ENCODE data around the gene AMIGO3.
"Not testable (repeated sequence)": the region's sequence is repeated elsewhere in the genome, so short reads cannot be mapped to it uniquely, and the experiment has no call there.

Gene AMIGO3

DNA sequence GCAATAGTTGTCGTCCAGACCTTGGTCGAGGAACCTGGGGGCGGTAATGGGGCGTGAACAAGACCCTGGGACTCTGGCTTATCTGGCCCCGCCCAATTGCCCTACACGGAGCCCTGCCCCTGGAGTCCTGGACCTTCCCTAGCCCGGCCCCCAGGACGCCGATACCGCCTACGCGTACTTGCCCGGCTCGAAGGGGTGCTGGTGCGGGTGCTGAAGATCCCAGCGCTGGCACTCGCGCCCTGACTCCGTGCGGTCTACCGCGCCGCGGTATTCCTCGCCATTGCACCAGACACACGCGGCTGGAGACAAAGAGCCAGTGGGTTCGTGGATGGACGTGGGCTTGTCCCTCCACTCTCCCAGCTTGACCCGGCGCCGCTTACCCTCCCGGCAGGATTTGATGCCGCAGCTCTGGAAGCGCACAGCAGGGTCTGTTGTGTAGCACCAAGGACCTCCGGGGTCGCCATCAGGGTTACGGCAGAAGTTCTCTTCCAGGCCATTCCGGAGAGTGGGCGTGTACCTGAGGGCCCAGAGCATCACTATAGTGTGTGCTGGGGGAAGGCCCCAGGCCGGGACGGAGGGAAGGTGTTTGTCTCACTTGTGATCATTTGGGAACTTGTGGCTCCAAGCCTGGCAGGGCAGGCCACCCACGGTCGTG is 32.6 kb downstream of the AMIGO3 start:
- DNase-seq: not testable (repeated sequence)

DNA sequence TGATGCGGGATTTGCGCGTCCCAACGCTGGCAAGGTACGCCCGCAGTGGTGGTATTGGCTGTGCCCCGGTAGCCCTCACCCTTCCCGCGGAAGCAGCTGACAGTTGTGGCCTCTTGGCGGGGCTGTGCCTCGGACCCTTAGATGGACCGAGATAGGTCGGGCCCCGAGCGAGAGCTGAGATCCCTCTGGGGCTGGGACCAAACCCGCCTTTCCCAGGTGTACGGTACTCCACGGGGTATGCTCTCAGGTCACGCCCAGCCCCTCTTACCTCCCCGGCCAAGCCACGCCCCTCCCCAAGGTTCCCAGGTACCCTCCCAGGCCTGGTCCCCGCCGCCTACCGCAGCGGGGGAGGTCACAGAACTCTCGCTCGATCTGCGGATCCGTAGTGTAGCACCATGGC is 33.1 kb downstream of the AMIGO3 start:
- not testable (repeated sequence) for DNase-seq

DNA sequence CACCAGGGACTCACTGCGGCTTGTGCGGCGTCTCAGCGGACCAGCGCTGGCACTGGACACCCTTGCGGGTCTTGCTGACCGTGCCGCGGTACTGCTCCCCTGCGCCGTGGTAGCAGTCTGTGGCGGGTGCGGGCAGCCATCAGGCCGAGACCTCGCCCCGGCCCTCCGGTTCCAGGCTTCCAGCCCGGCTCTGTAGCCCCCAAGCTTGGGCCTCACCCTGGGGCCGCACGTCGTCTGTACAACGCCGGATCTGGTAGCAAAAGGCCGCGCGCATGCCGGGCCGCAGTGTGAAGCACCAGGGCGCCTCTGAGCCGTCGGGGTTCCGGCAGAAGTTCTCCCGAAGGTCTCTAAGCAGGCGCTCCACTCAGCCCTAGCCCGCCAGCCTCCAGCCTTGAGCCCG is 33.6 kb downstream of the AMIGO3 start:
- DNase-seq: not testable (repeated sequence)

DNA sequence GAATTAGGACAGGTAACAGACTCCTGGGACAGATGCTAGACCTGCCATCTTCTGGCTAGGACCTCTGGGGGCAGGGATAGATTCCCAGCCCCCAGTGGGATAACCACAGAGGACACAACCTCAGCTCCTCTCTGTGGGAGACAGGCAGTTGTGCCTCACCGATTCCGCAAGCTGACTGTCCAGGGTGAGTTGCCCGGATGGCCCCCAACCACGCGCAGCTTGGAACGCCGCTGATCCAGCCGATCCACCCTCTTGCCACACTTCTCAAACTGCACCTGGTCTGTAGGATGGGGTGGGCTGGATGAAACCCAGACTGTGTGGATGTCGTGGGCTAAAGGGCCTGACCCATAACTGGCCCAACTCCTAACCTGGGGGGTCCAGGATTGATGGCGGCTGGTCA is 34.4 kb downstream of the AMIGO3 start:
- DNase-seq: not testable (repeated sequence)

DNA sequence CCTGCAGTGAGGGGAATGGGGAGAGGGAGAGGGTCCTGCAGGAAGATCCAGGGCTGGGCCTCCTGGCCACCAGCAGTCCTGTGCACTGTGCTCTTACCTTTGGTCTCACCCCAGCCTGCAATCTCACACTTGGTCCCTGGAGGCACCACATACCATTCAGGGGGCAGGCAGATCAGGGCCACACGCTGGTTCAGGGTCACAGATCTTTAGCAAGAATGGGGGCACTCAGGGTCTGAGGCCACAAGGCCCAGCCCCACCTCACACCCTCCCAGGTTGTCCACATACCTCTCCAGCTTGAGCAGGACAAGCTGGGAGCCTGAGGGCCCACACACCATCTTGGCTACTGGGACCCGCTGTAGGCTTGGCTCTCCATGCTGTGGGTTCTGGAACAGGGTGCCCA is 35.0 kb downstream of the AMIGO3 start:
- not testable (repeated sequence) for DNase-seq

DNA sequence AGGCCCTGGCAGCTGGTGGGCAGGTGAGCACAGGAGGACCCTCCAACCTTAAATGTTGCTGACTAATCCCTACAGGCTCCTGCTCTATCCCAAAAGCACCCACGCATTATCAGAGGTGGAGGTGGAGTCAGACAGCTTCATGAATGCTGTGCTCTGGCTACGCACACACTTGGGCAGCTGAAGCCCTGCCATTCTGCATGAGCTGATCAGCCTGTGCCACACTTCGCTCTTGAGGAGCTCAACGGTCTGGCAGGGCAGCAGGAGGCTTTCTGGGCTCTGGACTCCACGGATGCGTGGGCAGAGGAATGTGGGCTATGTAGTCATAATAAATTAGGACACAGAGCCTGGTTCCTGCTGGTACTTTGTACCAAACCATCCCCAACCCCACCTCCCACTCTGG is 36.3 kb downstream of the AMIGO3 start:
- no peak for DNase-seq

DNA sequence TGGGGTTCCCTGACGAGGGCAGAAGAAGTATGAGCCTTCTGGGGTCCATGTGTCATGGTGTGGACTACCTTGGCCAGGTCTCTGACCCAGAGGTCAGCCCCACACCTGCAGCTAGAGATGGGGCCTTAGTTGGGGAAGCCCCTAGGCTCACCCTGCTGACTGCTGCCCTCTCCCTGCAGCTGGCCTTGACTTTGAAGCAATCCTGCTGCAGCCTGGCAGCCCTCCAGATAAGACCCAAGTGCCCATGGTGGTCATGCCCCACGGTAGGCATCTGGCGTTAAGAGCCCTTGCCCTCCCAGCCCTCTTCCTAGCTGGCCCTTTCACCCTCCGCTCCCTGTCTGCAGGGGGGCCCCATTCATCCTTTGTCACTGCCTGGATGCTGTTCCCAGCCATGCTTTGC is 37.9 kb downstream of the AMIGO3 start:
- DNase-seq: no peak

DNA sequence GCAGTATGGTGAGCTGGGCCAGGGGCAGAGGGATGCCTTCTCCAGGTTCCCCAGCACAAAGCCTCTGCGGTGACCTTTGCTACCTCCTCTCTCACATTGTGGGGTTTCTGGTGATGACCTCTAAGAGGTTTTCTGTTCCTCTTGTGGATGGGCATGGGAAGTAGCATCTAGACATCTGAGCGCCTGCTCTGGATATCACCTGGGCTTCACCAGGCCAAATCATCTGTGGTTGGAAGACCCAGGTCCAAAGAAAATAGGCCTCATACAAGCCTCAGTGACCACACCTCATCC is 38.3 kb downstream of the AMIGO3 start:
- no peak for DNase-seq

DNA sequence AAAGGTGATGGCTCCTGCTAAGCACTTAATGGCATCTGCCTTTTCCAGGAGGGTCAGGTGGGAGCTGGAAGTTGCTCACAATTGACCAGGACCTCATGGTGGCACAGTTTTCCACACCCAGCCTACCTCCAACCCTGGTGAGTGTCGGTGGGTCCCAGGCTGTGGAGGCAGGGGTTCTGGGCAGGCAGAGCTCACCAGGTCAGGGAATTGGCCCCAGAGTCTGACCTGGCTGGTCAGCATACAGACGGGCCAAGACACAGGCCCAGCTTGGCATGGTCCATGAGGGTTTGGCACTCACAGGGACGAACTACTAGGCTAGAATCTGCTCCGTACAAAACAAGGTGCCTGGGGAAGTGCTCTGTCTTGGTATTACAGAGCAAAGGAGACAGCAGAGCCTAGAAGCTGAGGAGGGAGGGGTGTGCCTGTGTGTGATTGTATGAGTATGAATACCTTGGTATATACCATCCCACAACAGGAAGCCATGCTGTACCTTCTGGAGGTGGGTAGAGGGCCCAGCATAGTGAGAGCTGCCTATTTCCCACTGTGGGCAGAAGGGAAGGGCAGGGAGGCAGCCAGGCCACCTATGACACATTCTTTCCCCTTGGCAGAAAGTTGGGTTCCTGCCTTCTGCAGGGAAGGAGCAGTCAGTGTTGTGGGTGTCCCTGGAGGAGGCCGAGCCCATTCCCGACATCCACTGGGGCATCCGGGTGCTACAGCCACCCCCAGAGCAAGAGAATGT is 38.8 kb downstream of the AMIGO3 start:
- DNase-seq: no peak

DNA sequence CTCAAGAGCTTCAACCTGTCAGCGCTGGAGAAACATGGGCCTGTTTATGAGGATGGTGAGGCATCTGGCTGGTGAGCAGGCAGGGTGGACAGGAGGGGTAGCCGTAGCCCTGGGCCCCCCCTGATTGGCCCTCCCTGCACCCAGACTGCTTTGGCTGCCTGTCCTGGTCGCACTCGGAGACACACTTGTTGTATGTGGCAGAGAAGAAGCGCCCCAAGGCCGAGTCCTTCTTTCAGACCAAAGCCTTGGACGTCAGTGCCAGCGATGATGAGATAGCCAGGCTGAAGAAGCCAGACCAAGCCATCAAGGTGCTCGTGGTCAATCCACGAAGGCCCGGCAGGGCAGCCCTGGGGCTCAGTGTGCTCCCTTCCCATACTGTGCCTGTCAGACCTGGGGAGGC is 43.6 kb downstream of the AMIGO3 start:
- no peak for DNase-seq

DNA sequence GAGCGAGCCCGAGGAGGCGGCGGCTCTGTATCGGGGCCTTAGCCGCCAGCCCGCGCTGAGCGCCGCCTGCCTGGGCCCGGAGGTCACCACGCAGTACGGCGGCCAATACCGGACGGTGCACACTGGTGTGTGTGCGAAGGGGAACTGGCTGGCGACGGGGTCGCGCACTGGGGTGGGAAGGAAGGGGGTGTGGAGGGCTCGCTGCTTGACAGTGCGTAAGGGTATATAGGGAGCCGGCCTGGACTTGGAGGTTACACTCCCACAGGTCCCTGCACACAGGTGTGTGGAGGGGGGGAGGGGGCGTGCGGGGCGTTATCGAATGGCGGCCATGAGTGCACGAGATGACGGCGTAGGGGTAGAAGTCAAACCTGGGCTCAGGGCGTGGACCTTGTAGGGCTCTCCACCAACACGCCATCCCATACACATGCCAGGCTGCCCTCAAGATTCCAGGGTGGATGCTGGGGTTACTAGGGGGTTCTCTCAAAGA is 44.9 kb downstream of the AMIGO3 start:
- DNase-seq: no peak

DNA sequence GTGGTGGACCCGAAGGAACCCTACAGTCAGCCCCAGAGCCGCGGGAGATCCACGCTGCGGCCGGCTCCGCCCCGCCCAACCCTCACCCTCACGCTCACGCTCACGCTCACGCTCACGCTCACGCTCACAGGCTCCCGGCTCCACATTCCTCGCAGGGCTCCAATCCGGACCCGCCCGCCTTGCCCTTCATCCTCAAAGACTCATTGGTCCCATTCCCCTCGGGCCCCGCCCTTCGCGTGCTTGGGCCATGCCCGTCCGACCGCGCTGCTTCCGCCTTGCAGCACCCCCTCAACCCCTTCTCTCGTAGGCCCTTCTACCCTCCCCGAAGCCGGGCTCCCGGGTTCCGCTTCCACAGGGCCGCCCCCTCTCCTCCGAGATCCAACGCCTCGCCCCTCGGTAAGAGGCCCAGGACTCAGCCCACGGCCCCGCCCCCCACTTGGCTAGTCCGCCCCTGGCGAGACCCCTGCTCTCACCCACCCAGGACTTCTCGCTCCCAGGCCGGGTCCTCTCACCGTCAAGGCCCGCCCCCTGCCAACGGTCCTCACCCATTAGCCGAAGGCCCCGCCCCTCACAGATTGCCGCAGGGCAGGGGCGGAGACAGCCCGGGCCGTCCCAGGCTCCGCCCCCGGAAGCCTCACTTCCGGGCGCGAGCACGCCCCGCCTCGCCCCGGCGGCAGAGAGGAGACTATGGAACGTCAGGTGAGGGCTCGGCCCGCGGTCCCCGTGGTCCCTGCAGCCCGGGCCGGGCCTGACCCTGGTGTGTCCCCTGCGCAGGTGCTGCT is 45.6 kb downstream of the AMIGO3 start, which contains the start of gene APEH:
Gene APEH (plus strand): TSS at position 637 of the 782 bp plus-strand sequence. CDS start 51 bp downstream, at position 688.
- DNase-seq: no peak

DNA sequence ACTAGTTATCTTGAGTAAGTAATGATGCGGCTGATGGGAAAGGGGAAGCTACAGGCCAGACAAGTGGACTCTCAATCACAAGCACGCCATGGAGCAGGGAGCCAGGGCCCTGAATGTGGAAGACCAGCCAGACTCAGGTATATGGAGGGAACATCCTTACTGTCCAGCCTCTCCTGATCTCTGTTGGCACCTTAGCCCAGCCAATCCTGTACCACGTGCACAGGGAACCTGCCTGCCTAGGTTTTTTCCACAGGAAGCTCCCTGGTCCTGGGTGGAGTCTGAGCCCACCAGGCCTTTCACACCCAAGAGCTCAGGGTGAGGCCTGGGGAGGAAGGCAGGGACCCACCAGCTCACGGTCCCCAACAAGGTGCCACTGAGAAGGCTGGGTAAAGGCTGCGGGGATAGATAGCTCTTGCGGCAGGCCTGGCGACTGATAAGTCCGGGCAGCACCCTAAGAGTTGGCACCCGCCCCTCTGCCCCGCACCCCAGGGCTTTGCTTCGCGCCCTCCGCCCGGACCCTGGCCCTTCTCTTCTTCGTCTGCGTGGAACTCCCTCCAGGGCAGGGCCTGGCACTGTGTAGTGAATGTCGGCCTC is 46.3 kb downstream of the AMIGO3 start:
- DNase-seq: no peak

DNA sequence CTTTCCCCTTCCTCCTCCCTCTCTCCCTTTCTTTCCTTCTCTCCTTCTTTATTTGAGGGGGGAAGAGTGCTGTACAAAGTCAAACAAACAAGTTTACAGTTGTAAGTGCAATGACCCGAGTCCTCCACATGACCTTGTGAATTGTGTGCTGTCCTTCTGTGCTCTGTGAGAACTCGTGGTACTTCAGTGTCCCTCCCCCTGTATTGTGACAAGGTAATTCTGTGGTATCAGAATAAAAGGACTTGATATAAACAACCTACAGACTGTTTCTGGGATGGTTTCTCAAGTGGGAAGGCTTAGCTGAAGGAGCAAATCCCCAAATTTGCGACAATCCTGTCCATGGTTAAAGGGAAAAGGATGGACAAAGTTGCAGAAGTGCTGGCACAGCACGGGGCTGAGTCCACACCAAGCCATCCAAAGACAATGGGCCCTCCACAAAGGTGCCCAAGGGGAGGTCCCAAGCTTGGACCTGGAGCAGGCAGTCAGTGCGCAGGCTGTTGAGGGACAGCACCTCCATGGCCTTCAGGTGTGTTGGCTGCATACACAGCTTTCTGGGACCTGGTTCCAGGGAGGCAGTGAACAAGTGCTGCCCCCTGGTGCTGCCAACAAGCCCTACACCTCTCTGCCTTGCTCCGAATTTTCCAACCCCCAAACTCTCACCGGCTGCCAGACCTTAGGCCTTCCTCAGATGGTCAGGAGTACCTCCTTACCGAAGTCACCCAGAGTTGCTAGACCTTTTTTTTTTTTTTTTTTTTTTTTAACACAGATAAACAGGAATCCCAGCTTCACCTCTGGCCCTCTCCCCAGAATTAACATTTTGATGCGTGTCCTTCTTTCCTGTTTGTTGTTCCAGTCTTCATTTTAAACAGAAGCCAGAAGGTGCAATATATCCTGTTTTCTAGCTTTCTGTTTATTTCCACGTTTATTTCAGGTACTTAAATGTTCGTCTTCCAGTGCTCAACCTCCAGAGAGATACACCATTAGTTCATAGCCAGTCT is 47.9 kb downstream of the AMIGO3 start:
- DNase-seq: no peak

DNA sequence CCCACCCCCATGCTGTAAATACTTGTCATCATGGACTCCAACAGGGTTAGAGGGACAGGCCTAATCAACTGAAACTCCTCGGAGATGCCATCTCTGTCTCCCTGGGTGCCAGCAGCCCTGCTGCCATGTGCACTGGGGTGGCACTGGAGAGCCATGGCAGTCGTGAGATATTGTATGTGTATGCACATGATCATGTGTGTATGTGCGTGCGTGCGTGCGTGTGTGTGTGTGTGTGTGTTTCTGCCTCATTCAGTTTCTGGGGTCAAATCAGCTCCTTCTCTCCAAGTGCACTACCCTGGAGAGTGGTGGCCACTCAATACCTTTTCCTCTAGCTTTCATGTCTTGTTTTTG is 48.6 kb downstream of the AMIGO3 start:
- DNase-seq: no peak

DNA sequence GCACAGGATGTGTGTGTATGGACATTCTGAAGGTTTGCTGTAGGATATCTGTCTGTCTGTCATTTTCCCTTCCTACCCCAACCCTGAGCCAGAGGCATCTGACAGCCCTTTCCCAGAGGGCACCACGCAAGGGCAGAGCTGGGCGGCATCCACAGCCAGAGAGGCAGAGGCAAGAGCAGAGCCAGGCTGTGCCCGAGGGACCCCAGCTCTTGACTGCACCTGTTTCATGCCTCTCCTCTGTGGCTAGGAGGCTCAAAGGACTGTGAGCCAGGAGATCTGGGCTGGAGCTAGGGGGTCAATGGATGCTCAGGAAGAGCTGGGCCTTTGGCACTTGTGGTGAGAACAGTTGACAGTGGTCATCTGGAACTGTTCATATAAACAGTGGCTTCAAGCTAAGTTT is 50.1 kb downstream of the AMIGO3 start:
- DNase-seq: no peak

DNA sequence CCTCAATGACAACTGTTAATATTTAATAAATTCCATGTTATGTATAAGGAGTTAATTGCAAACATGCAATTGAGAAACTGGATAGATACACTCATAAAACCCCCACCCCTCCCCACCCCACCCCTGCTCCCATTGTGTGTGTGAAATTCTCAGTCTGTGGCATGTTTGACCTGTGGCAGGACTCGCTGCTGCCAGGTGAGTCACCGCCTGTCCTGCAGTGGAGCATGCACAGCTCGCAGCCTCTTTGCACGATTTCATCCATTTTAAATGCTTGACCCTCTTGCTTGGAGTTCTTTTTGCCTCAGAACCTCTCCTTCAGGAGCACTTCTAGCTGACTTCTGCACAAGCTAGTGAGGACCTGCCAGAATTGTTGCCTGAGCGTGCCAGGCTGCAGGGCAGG is 50.6 kb downstream of the AMIGO3 start:
- DNase-seq: no peak

DNA sequence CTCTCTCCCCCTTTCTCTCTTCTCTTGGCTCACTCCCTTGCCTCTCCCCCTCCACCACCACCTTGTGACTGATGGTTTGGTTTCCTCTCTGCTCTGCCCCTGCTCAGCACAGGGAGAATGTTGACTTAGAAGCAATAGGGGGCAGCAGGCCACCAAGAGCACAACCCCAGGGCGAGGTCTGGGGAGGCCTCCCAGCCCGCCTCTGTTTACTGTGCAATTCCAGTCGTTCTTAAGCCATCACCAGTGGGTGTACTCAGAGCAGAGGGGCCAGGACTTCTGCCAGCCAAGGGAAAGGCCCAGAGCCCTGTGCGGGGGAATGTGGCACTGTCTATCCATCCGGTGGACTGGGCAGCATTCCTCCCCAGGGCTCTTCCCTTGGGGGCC is 51.1 kb downstream of the AMIGO3 start:
- DNase-seq: no peak

DNA sequence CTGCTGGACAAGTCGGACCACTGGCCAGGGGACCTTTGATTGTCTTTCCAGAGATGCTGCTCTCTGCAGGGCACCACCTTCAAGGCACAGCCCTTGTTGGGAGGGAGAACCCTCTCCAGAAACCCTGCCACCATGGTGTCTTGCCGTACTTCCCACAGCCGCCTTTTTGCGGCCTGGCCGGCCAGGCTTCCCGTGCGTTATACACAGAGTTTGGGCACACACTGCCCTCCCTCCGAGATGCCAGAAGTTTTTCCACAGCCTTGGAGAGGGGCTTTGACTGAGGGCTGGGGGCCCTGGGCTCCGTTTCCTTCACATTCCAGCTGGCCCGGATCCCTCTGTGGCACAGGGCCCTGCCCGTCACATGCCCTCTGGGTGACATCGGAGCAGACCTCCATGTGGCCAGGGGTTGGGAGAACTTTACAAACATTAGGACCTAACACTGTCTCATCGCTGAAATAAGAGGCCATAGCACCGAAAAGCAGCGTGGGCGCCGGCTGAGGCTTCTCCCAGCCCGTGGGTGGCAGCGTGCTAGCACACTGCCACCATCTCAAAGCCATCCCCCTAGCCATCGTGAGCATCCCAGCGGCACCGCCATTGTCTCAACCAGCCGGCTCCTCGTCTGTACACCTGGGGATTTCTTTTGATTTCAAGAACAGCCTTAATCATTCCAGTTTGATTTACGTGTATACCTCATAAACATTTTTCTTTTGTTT is 51.6 kb downstream of the AMIGO3 start:
- DNase-seq: no peak

Data from NCI-H526 treated with DMSO at 0.1 percent for 48 hours (cell line).